Neural progenitor cell (in vitro differentiated cells): ENCODE measurements around the gene CUL1. TPM values are rescaled to one million over a fixed set of nuclear protein-coding genes. Genes with fewer than 3 reads are reported as not detected.

Experiments
- DNase-seq: peaks from one replicate; pipeline ENCODE4 v3.0.0-alpha.2; 2016; ENCODE audit warnings: low spot score
- H2AFZ ChIP-seq: fragments of 200-600 bp; sonication (generic); replicated peaks from 2 replicates; pipeline ENCODE4 v1.6.1; 2016; ENCODE audit warnings: antibody characterized with exemption
- H3F3A ChIP-seq: fragments of 200-600 bp; sonication (generic); 2 replicates; pipeline ENCODE4 v1.6.1; 2016; ENCODE audit warnings: antibody characterized with exemption, low read depth
- H3K27ac ChIP-seq: fragments of 200-600 bp; sonication (generic); 2 replicates; pipeline ENCODE4 v1.5.1; 2016; ENCODE audit warnings: mild to moderate bottlenecking
- H3K27me3 ChIP-seq: fragments of 200-600 bp; sonication (generic); 2 replicates; pipeline ENCODE4 v1.6.1; 2016; ENCODE audit warnings: mild to moderate bottlenecking, moderate library complexity
- H3K36me3 ChIP-seq: fragments of 200-600 bp; sonication (generic); 2 replicates; pipeline ENCODE4 v1.5.1; 2016
- H3K4me1 ChIP-seq: fragments of 200-600 bp; sonication (generic); 2 replicates; pipeline ENCODE4 v1.6.1; 2016; ENCODE audit warnings: mixed run types
- H3K4me2 ChIP-seq: fragments of 200-600 bp; sonication (generic); 2 replicates; pipeline ENCODE4 v1.6.1; 2016
- H3K4me3 ChIP-seq: fragments of 200-600 bp; sonication (generic); 2 replicates; pipeline ENCODE4 v1.5.1; 2016
- H3K79me2 ChIP-seq: fragments of 200-600 bp; sonication (generic); 2 replicates; pipeline ENCODE4 v1.6.1; 2016; ENCODE audit warnings: low read depth
- H3K9ac ChIP-seq: fragments of 200-600 bp; sonication (generic); 2 replicates; pipeline ENCODE4 v1.6.1; 2016
- H3K9me3 ChIP-seq: fragments of 200-600 bp; sonication (generic); 2 replicates; pipeline ENCODE4 v1.5.1; 2016; ENCODE audit warnings: low read depth
- H4K20me1 ChIP-seq: fragments of 200-600 bp; sonication (generic); 2 replicates; pipeline ENCODE4 v1.6.1; 2016; ENCODE audit warnings: low read depth
- H3K27ac Mint-ChIP-seq: 3 replicates; pipeline ENCODE4 v1.8.0; 2021; ENCODE audit warnings: mixed read lengths
- H3K27me3 Mint-ChIP-seq: 2 replicates; pipeline ENCODE4 v1.8.0; 2022; ENCODE audit warnings: low read depth, mild to moderate bottlenecking, inconsistent platforms, moderate library complexity, mixed read lengths; ENCODE audit not compliant: insufficient read depth
- H3K36me3 Mint-ChIP-seq: 3 replicates; pipeline ENCODE4 v1.8.0; 2021; ENCODE audit warnings: mixed read lengths
- H3K4me1 Mint-ChIP-seq: 3 replicates; pipeline ENCODE4 v1.8.0; 2021; ENCODE audit warnings: mixed read lengths
- H3K4me3 Mint-ChIP-seq: 3 replicates; pipeline ENCODE4 v1.8.0; 2021; ENCODE audit warnings: mild to moderate bottlenecking, moderate library complexity, mixed read lengths
- H3K9me3 Mint-ChIP-seq: 3 replicates; pipeline ENCODE4 v1.8.0; 2020; ENCODE audit warnings: mixed read lengths
- CTCF ChIP-seq: fragments of 200-600 bp; sonication (generic); IDR thresholded peaks from 2 replicates; pipeline ENCODE4 v1.5.1; 2017; ENCODE audit warnings: antibody characterized with exemption, mild to moderate bottlenecking
- EZH2 ChIP-seq: fragments of 200-600 bp; sonication (generic); IDR thresholded peaks from 2 replicates; pipeline ENCODE4 v1.6.1; 2017; ENCODE audit warnings: antibody characterized with exemption, mild to moderate bottlenecking, moderate library complexity
- EZH2phosphoT487 ChIP-seq: fragments of 200-600 bp; sonication (generic); IDR thresholded peaks from 2 replicates; pipeline ENCODE4 v1.6.1; 2017; ENCODE audit warnings: antibody characterized with exemption
- total RNA-seq: library from RNA; depleted of rRNA; stranded (reverse); fragments of >200 nt; gene quantifications from 2 replicates; pipeline ENCODE4 v1.2.3, GENCODE V29; 2015; ENCODE audit warnings: low replicate concordance

The CUL1 gene
- total RNA-seq, 1 donor from 2014 or later: 89.3 TPM

- H3K27me3 ChIP-seq: no peaks in the 10 kb centered on the region
- peaks cover 9% of the 10 kb centered on the region for H3K4me1 ChIP-seq
- H3K9me3 Mint-ChIP-seq: peaks cover 46% of the 10 kb centered on the region
- H3K4me3 Mint-ChIP-seq: no peak overlapping the region
- peaks cover 52% of the 10 kb centered on the region for H4K20me1 ChIP-seq
- no peak overlapping the region for H3K27ac Mint-ChIP-seq
- H3K27me3 Mint-ChIP-seq: no peaks in the 10 kb centered on the region
- H3K9ac ChIP-seq: no peak overlapping the region
- H3K4me1 Mint-ChIP-seq: peaks cover 4% of the 10 kb centered on the region
- H2AFZ ChIP-seq: no peak overlapping the region
- no peak overlapping the region for H3K27ac ChIP-seq
- peaks cover 100% of the 10 kb centered on the region for H3K79me2 ChIP-seq
- peaks cover 66% of the 10 kb centered on the region for H3K36me3 Mint-ChIP-seq
- TF ChIP-seq EZH2phosphoT487: no peak
- no peak for TF ChIP-seq EZH2
- no peak for TF ChIP-seq CTCF
- H3F3A ChIP-seq: peaks cover 6% of the 10 kb centered on the region
- H3K4me2 ChIP-seq: no peak overlapping the region
- no peaks in the 10 kb centered on the region for H3K9me3 ChIP-seq
- no peaks in the 10 kb centered on the region for H3K36me3 ChIP-seq
- no peak for DNase-seq
- H3K4me3 ChIP-seq: no peak overlapping the region
Measured at GRCh38 chr7:148712678-148713329, 14.1 kb downstream of the CUL1 start.

GRCh38 chr7:148714498-148714897 lies 15.8 kb downstream of the CUL1 start:
- peaks cover 61% of the 10 kb centered on the region for H3K36me3 Mint-ChIP-seq
- Histone ChIP-seq H3K4me1 (no peaks in the 10 kb centered on the region), H3K9ac (no peak overlapping the region), H3K4me2 (no peak overlapping the region), H3K4me3 (no peak overlapping the region), H3K79me2 (peaks cover 100% of the 10 kb centered on the region), H3K36me3 (no peaks in the 10 kb centered on the region), H3F3A (no peaks in the 10 kb centered on the region), H3K27ac (no peak overlapping the region), H3K9me3 (no peaks in the 10 kb centered on the region), H2AFZ (no peak overlapping the region), H3K27me3 (no peaks in the 10 kb centered on the region), H4K20me1 (peaks cover 46% of the 10 kb centered on the region)
- peaks cover 51% of the 10 kb centered on the region for H3K9me3 Mint-ChIP-seq
- TF ChIP-seq EZH2phosphoT487 (no peak), EZH2 (no peak)
- no peak for DNase-seq
- H3K4me1 Mint-ChIP-seq: no peaks in the 10 kb centered on the region
- no peaks in the 10 kb centered on the region for H3K27me3 Mint-ChIP-seq
- no peak overlapping the region for H3K4me3 Mint-ChIP-seq
- H3K27ac Mint-ChIP-seq: no peak overlapping the region

GRCh38 chr7:148715027-148715426 lies 16.3 kb downstream of the CUL1 start:
- Histone ChIP-seq H3K4me1 (no peaks in the 10 kb centered on the region), H3K36me3 (no peaks in the 10 kb centered on the region), H2AFZ (no peak overlapping the region), H3F3A (no peaks in the 10 kb centered on the region), H3K9me3 (no peaks in the 10 kb centered on the region), H4K20me1 (peaks cover 46% of the 10 kb centered on the region), H3K4me2 (no peak overlapping the region), H3K27ac (no peak overlapping the region), H3K4me3 (no peak overlapping the region), H3K9ac (no peak overlapping the region), H3K27me3 (no peaks in the 10 kb centered on the region), H3K79me2 (peaks cover 100% of the 10 kb centered on the region)
- no peak overlapping the region for H3K27ac Mint-ChIP-seq
- peaks cover 49% of the 10 kb centered on the region for H3K9me3 Mint-ChIP-seq
- TF ChIP-seq EZH2 (no peak), EZH2phosphoT487 (no peak), CTCF (no peak)
- no peaks in the 10 kb centered on the region for H3K4me1 Mint-ChIP-seq
- no peak for DNase-seq
- no peak overlapping the region for H3K4me3 Mint-ChIP-seq
- H3K36me3 Mint-ChIP-seq: peaks cover 60% of the 10 kb centered on the region
- no peaks in the 10 kb centered on the region for H3K27me3 Mint-ChIP-seq

GRCh38 chr7:148717266-148717793 lies 18.6 kb downstream of the CUL1 start:
- Mint-ChIP-seq H3K36me3 (peaks cover 63% of the 10 kb centered on the region), H3K9me3 (peaks cover 48% of the 10 kb centered on the region), H3K4me1 (no peaks in the 10 kb centered on the region), H3K4me3 (no peak overlapping the region), H3K27ac (no peak overlapping the region), H3K27me3 (no peaks in the 10 kb centered on the region)
- Histone ChIP-seq H3K36me3 (no peaks in the 10 kb centered on the region), H3K79me2 (peaks cover 100% of the 10 kb centered on the region), H3K9ac (no peak overlapping the region), H2AFZ (no peak overlapping the region), H3K4me1 (peaks cover 6% of the 10 kb centered on the region), H4K20me1 (peaks cover 49% of the 10 kb centered on the region), H3K27me3 (no peaks in the 10 kb centered on the region), H3K27ac (no peak overlapping the region), H3K9me3 (no peaks in the 10 kb centered on the region), H3K4me3 (no peak overlapping the region), H3K4me2 (no peak overlapping the region), H3F3A (no peaks in the 10 kb centered on the region)
- no peak for DNase-seq
- TF ChIP-seq CTCF (no peak), EZH2phosphoT487 (no peak), EZH2 (no peak)
